GM21528 (cell line): ENCODE data around the gene ATP8A2.

Source experiments
- ATAC-seq: cut with Tn5 transposase; IDR thresholded peaks from one replicate; pipeline ENCODE4 v1.9.1; 2021; ENCODE audit warnings: mild to moderate bottlenecking, moderate library complexity; ENCODE audit not compliant: unreplicated experiment, low FRiP score

Gene ATP8A2

DNA sequence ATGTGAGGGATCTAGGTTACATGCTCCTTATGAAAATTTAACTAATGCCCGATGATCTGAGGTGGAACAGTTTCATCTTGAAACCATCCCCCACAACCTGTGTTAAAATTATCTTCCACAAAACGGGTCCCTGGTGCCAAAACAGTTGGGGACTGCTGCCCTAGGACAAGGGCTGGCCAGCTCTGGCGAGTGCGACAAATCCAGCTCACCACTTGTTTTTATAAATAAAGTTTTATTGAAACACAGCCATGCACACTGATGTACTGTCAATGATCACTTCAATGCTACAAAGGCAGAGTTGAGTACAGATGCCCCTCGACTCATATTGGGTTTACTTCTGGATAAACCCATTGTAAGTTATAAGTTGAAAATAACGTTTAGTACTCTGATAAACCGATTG, 235.3 kb downstream of the ATP8A2 start:
- ATAC-seq, result no peak

- no peak for ATAC-seq
Observed at GRCh38 chr13:25608181-25608580, 236.4 kb downstream of the ATP8A2 start.

DNA sequence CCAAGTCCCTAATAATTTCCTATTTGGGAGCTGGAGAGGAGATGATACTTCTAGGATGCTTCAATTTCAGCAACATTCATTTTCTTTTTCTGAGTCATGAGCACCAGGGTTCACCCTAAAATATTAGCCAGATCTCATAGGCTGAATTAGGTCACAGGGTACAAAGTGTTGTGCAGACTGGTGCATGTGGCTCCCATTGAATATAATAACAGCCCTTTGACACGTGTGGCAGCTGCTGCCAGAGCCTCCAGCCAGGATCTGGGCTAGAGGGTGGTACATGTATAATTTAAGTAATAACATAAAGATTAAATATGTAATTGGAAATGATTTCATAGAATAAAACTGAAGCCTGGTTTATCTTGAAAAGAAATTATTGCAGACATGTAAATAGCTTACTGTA, 244.9 kb downstream of the ATP8A2 start:
- ATAC-seq, result no peak

GRCh38 chr13:25619897-25620296, 248.1 kb downstream of the ATP8A2 start:
- no peak for ATAC-seq

DNA sequence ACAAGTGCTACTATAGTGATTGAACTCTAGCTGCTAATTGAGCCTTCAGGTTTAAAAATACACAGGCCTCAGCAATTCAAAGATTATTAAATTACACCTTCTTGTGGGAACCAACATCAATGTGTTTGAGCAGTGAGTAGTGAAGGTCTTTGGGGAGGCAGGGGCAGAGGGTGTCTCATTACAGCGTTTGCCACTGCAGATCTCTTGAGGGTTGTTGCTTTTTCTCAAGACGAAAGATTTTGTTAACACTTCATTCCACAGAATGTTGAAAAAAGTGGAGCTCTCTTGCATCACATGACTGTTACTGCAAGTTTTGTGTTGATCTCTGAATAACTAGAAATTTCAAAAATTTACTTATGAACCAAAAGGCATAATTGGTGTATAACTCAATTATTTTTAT, 253.6 kb downstream of the ATP8A2 start:
- no peak for ATAC-seq

DNA sequence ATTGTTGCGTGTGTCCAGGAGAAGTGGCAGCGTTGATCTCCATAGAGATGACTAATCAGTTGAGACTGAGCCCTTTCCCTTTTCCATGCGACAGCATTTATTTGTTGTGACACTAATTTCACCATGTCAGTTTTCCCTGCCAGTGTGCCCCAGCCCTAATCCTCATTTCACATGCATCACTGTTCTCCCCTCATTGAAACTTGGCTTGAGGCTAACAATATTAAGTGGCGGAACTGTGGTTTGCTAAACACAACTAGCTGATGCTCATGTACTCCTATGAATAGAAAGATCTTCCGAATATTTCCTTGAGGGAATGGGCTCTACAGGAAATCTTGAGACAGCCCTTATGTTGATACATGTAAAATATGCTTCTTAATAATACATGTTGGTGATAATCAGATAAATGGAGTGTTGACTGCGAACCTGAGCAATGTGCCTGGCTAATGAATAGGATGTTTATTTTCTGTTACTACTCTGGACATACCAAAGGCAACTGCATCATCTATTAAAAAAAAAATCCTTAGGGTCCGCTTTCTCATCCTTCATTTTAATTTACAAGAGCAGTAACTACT, 258.6 kb downstream of the ATP8A2 start:
- ATAC-seq, result no peak

GRCh38 chr13:25632166-25632888, 260.6 kb downstream of the ATP8A2 start:
- no peak for ATAC-seq

- no peak for ATAC-seq
Observed at GRCh38 chr13:25633093-25633492, 261.3 kb downstream of the ATP8A2 start.

GRCh38 chr13:25645681-25646080, 273.9 kb downstream of the ATP8A2 start:
- ATAC-seq, result no peak

- ATAC-seq, result no peak
Observed at GRCh38 chr13:25649001-25649633, 277.3 kb downstream of the ATP8A2 start.

DNA sequence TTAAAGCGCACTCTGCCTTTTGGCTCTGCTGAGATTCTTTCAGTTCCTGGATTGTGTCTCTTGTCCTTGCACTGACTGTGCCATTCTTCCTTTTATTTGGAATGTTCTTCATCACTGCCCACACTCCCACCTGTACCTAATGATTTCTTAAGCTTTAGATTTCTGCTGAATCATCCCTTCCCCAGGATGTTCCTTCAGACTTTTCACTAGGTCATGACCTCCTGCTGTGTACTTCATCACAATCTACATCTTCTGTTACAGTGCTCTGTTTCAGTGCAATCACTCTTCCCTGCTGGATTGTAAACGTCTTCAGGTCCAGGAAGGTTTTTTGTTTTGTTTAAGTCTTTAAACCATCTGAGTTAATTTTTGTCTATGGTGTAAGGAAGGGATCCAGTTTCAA, 281.0 kb downstream of the ATP8A2 start:
- ATAC-seq, result no peak

DNA sequence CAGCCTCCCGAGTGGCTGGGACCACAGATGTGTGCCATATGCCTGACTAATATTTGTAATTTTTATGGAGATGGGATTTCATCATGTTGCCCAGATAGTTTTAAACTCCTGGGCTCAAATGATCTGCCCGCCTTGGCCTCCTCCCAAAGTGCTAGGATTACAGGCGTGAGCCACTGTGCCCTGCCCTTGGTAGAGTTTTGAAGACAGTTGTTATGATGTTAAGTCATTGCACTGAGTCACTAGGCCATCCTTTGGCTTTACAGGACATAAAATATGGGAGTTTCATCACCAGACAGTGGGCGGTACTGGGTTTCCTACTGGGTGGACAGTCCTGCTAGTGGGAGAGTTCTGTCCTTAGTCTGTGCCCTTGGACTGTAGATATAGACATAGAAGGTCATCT, 282.5 kb downstream of the ATP8A2 start:
- no peak for ATAC-seq

GRCh38 chr13:25657157-25657556, 285.4 kb downstream of the ATP8A2 start:
- no peak for ATAC-seq

GRCh38 chr13:25659091-25659795, 287.5 kb downstream of the ATP8A2 start:
- no peak for ATAC-seq

DNA sequence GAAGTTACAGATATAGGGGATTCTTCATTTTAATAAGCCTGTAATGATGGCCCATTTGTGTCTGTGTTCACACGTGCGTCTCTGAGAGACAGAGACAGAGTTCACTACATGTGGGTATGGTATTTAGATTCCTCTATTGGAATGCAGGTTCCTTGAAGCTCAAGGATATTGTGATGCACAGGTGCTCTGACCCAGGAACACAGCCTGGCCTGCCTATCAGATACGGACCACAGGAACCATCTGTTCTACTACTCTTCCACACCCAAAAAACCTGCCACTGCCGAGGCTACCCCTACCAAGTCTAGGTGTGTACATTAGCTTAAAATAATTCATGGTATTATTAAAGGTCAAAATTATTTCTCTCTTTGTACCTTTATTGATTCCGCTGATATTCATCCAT, 289.2 kb downstream of the ATP8A2 start:
- ATAC-seq, result no peak

- no peak for ATAC-seq
Observed at GRCh38 chr13:25662516-25662915, 290.7 kb downstream of the ATP8A2 start.

DNA sequence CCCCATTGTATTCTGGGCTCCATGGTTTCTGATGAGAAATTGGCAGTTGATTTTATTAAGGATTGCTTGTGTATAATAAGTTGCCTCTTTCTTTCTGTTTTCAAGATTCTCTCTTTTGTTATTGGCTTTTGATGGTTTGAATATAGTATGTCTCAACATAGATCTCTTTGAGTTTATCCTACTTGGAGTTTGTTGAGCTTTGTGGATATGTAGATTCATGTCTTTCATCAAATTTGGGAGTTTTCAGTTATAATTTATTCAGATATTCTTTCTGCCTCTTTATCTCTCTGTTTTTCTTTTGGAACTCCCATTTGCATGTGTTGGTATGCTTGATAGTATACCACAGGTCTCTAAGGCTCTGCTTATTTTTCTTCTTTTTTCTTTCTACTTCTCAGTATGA, 296.6 kb downstream of the ATP8A2 start:
- ATAC-seq, result no peak

- ATAC-seq, result no peak
Observed at GRCh38 chr13:25673711-25674110, 301.9 kb downstream of the ATP8A2 start.

- ATAC-seq, result no peak
Observed at GRCh38 chr13:25674371-25674770, 302.6 kb downstream of the ATP8A2 start.

DNA sequence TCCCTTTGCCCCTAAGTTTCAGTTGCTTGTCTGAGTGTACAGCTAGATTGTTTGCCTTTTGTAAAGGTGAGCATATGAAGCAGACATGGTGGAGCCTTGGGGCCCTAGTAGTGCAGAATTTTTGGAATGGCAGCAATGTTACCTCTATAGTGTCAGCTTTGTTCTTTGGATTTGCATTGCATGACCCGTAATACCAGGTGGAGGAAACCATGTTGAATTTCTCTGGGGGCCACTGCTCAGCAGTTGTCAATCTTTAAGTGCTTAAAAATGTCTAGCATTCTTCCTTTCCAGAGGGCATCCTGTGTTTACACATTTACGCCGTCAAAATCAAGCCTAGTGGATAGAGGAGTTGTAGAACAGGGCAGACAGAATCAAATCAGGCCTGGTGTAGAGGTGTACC, 303.3 kb downstream of the ATP8A2 start:
- no peak for ATAC-seq

GRCh38 chr13:25677956-25678355, 306.2 kb downstream of the ATP8A2 start:
- ATAC-seq, result no peak
